ENCODE results near the gene GPR31. TPM values are rescaled to one million over a fixed set of nuclear protein-coding genes. Genes with fewer than 3 reads are reported as not detected.

GPR31 gene
- total RNA-seq, 4 donors from 2014 or later, result not detected

DNA sequence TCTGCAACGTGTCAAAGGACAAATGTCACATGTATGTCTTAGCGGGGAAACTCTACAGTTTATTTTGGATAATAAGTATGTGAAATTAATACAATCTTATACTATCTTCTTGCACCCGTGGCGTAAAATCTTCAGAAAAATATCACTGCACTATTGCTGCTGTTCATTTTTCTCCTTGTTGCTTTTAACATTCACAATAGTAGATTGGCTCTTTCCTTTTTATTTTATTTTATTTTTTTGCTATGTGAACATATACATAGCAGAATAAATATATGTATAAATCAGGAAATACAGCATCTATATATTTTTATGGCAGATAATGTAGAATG is 15.4 kb downstream of the GPR31 start:
- ATAC-seq (ENCODE audit: low FRiP score), result no peak
- DNase-seq (ENCODE audit: low spot score), result no peak
- TF ChIP-seq, protein P1, sequence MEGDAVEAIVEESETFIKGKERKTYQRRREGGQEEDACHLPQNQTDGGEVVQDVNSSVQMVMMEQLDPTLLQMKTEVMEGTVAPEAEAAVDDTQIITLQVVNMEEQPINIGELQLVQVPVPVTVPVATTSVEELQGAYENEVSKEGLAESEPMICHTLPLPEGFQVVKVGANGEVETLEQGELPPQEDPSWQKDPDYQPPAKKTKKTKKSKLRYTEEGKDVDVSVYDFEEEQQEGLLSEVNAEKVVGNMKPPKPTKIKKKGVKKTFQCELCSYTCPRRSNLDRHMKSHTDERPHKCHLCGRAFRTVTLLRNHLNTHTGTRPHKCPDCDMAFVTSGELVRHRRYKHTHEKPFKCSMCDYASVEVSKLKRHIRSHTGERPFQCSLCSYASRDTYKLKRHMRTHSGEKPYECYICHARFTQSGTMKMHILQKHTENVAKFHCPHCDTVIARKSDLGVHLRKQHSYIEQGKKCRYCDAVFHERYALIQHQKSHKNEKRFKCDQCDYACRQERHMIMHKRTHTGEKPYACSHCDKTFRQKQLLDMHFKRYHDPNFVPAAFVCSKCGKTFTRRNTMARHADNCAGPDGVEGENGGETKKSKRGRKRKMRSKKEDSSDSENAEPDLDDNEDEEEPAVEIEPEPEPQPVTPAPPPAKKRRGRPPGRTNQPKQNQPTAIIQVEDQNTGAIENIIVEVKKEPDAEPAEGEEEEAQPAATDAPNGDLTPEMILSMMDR (IDR thresholded peaks at IDR 0.05), result no peak

DNA sequence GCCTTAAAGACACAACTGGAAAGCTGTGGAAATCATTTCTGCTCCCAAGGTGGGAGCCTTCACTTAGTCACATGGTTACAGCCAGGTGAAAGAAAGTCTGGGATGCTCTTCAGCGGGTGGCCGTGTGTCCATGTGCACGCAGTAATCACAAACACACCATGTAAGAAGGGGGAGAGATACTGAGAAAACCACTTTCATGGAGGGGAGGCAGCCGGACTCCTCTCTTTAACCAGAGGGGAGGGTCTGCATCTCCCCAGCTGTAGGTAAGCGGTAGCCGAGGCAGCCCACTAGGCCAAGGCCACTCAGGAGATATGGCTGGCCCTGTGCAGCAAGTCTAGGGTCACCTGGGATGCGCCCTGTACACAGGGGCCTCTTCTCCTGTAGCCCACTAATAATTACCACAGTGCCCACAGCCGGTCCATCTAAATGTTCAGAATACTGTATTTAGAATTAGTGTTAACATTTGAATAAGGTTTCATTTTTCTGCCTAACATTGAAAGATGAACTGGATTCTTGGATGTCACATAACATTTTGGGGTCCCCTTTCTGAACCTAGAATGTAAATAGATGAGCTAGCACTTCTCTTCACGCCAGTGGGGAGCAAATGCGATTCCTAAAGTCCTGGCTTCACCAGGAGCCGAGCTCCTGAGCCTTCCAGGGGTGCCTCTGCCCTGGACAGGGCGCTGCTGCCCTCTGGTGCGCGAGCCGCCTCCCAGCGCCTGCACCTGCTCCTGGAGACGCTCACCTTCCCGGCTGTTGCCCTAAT is 15.9 kb downstream of the GPR31 start:
- ATAC-seq (ENCODE audit: low FRiP score), result peak; percentile 55
- TF ChIP-seq, protein P1 (IDR thresholded peaks at IDR 0.05), result peak in 1 of 3 donors; percentile 17
- no peak for DNase-seq (ENCODE audit: low spot score)

DNA sequence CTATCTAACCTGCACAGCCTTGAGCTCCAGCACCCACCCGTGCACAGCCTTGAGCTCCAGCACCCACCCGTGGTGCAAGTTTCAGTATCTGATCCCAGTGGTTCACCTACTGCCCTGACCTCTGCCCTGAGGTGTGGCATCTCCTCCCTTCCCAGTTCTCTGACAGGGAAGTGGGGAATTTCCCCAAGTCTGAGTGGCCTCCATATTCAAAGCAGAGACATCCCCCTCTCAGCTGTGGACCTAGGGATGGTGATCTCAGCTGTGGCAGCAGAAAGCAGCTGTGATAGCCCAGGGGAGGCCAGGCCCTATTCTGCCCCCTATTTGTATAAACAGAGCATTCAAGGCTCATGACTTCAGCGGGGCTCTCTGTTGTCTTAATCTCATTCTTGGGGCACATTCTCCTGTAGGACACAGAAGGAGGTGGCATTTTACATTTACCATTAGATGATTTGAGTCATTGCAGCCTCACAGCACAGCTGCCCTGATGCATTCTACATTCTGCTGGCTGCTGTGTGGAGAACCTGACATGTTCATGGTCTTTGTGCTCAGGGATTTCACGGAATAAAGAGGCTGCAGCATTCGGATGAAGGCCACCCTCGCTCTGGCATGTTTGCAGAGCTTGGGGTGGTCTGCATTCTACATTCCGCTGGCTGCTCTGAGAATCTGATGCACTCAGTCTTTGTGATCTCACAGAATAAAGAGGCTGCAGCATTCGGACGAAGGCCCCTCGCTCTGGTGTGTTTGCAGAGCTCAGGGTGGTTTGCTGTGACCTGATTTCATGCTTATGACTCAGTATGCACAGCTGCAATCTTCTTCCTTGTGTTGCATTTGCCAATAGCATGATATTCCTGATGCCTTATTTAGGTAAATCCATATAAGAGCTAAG is 16.9 kb downstream of the GPR31 start:
- DNase-seq (ENCODE audit: low spot score) (no peak), ATAC-seq (ENCODE audit: low FRiP score) (no peak)
- TF ChIP-seq, protein P1 (IDR thresholded peaks at IDR 0.05), result no peak

DNA sequence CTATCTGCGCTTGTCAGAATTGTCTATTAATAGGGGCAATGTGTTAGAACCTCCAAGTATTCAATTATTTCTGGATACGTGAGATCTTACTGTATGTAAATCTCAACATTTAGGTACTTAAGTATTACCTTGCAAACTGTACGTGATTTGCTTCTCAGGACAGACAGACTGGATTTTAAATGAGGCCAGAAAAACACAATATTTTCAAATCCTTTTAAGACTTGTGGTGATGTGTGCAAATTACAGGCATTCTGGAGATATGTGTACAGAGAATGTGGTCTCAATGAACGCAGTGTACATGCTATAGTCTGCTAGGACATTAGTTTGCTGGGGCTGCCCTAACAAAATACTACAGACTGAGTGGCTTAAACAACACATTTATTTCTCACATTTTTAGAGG is 18.0 kb downstream of the GPR31 start:
- no peak for DNase-seq (ENCODE audit: low spot score)
- ATAC-seq (ENCODE audit: low FRiP score), result no peak
- TF ChIP-seq, protein P1 (IDR thresholded peaks at IDR 0.05), result no peak

DNA sequence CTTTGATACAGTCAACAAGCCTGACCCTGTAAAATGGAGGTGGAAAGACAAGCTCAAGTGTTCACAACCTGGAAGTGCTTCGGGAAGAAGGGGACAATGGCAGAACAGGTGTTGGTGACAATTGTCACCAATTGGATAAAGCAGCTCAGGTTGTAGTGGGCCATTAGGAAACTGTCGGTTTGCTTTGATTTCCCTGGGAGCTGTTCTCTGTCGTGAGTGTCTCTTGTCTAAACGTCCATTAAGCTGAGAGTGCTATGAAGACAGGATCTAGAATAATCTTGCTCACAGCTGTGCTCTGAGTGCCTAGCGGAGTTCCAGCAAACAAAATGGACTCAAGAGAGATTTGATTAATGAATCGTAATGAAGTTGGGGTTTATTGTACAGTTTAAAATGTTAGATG is 19.9 kb downstream of the GPR31 start:
- ATAC-seq (ENCODE audit: low FRiP score) (no peak), DNase-seq (ENCODE audit: low spot score) (no peak)
- TF ChIP-seq, protein P1 (IDR thresholded peaks at IDR 0.05), result no peak

DNA sequence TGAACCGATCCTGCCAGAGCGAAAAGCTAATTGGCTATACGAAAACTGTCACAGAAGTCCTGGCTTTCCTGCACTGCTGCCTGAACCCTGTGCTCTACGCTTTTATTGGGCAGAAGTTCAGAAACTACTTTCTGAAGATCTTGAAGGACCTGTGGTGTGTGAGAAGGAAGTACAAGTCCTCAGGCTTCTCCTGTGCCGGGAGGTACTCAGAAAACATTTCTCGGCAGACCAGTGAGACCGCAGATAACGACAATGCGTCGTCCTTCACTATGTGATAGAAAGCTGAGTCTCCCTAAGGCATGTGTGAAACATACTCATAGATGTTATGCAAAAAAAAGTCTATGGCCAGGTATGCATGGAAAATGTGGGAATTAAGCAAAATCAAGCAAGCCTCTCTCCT is 20.7 kb downstream of the GPR31 start:
- ATAC-seq (ENCODE audit: low FRiP score) (no peak), DNase-seq (ENCODE audit: low spot score) (no peak)
- TF ChIP-seq, protein P1 (IDR thresholded peaks at IDR 0.05), result no peak
